ENCODE data around the gene PHETA2. TPM values are rescaled to one million over a fixed set of nuclear protein-coding genes. Genes with fewer than 3 reads are reported as not detected.
"Not testable (repeated sequence)": the region's sequence is repeated elsewhere in the genome, so short reads cannot be mapped to it uniquely, and the experiment has no call there.

PHETA2 gene
- total RNA-seq, 1 donor from 2014 or later = 14.8 TPM

GRCh38 chr22:42111798-42112197 lies 37.8 kb downstream of the PHETA2 start:
- DNase-seq = no peak

GRCh38 chr22:42112793-42113192 lies 38.7 kb downstream of the PHETA2 start:
- not testable (repeated sequence) for DNase-seq

- no peak for DNase-seq
These were observed 40.7 kb downstream of the PHETA2 start for GRCh38 chr22:42114721-42115120.

GRCh38 chr22:42115420-42115830 lies 41.4 kb downstream of the PHETA2 start:
- DNase-seq = not testable (repeated sequence)

- no peak for DNase-seq
These were observed 42.9 kb downstream of the PHETA2 start for GRCh38 chr22:42116848-42117424.

- not testable (repeated sequence) for DNase-seq
These were observed 46.4 kb downstream of the PHETA2 start for GRCh38 chr22:42120231-42121021.

- DNase-seq = not testable (repeated sequence)
These were observed 49.5 kb downstream of the PHETA2 start for GRCh38 chr22:42123529-42123928.

GRCh38 chr22:42127606-42128005 lies 53.6 kb downstream of the PHETA2 start:
- no peak for DNase-seq

- DNase-seq = not testable (repeated sequence)
These were observed 54.0 kb downstream of the PHETA2 start for GRCh38 chr22:42128007-42128406.

Small RNA genes lying within 50 kb of the gene (small RNA-seq; reads per million reads assigned to genes)
- not detected for gene SNORD13P1 (ENCODE audit: low replicate concordance)

Other genes with a start within 250 kb of the PHETA2 start
- 49.7 TPM for gene SREBF2, start 241.1 kb upstream of the PHETA2 start, total RNA-seq
- not detected for gene SHISA8, start 159.2 kb upstream of the PHETA2 start, total RNA-seq
- 0.59 TPM for gene TNFRSF13C, start 147.4 kb upstream of the PHETA2 start, total RNA-seq
- 8.4 TPM for gene CENPM, start 127.1 kb upstream of the PHETA2 start, total RNA-seq
- gene SEPTIN3, start 104.8 kb upstream of the PHETA2 start, total RNA-seq = 1.9 TPM
- 2.6 TPM for gene WBP2NL, start 75.5 kb upstream of the PHETA2 start, total RNA-seq
- 21.6 TPM for gene NAGA, start 3.4 kb upstream of the PHETA2 start, total RNA-seq
- gene SMDT1, start 5.5 kb downstream of the PHETA2 start, total RNA-seq = 21.2 TPM
- gene NDUFA6, start 16.5 kb downstream of the PHETA2 start, total RNA-seq = 51.5 TPM
- gene CYP2D6, start 56.6 kb downstream of the PHETA2 start, total RNA-seq = 1.4 TPM
- gene TCF20, start 196.4 kb downstream of the PHETA2 start, total RNA-seq = 26.1 TPM

Data from skin of body (tissue), 3 donors.